Kidney (tissue), 14 donors: Measurements from ENCODE around the gene CD79A. TPM values are rescaled to one million over a fixed set of nuclear protein-coding genes. Genes with fewer than 3 reads are reported as not detected.

Experiments
- DNase-seq, 5 donors: peaks; one replicate each; pipeline ENCODE4 v3.0.0-alpha.2; 2013 to 2020
- FAIRE-seq: peaks from 2 replicates; lab custom pipeline; 2012; peaks lifted over from hg19 to GRCh38; lab: Jason Lieb, UNC
- H3K27ac ChIP-seq, 2 donors: one replicate each; pipeline ENCODE4 v1.7.0; 2013; ENCODE audit warnings: low read depth in 2 of 2, low read length in 2 of 2, inconsistent platforms in 1 of 2
- H3K27me3 ChIP-seq: one replicate; pipeline ENCODE4 v1.7.1; 2013; ENCODE audit warnings: low read length, inconsistent platforms; ENCODE audit not compliant: control insufficient read depth, insufficient read depth
- H3K36me3 ChIP-seq, 3 donors: one replicate each; pipeline versions ENCODE4 v1.7.0 to v1.7.1; 2013; ENCODE audit warnings: low read length in 3 of 3, control low read depth in 1 of 3, inconsistent platforms in 1 of 3; ENCODE audit not compliant: insufficient read depth in 3 of 3, control insufficient read depth in 2 of 3
- H3K4me1 ChIP-seq, 3 donors: one replicate each; pipeline versions ENCODE4 v1.7.0 to v1.7.1; 2013; ENCODE audit warnings: low read length in 3 of 3, inconsistent platforms in 1 of 3, low read depth in 1 of 3; ENCODE audit not compliant: control insufficient read depth in 2 of 3, insufficient read depth in 2 of 3
- H3K4me3 ChIP-seq, 3 donors: one replicate each; pipeline versions ENCODE4 v1.7.0 to v1.8.1; 2013; ENCODE audit warnings: low read length in 3 of 3, control low read depth in 1 of 3, inconsistent platforms in 1 of 3
- H3K9ac ChIP-seq, 3 donors: one replicate each; pipeline versions ENCODE4 v1.7.0 to v1.7.1; 2013; ENCODE audit warnings: low read length in 3 of 3, control low read depth in 1 of 3, inconsistent platforms in 1 of 3
- H3K9me3 ChIP-seq, 3 donors: one replicate each; pipeline versions ENCODE4 v1.7.0 to v1.7.1; 2013; ENCODE audit warnings: low read length in 3 of 3, control low read depth in 1 of 3, inconsistent platforms in 1 of 3; ENCODE audit not compliant: control insufficient read depth in 2 of 3, insufficient read depth in 1 of 3
- intact Hi-C: fragments of 100-400 bp; cut with DNase I; formaldehyde crosslinking; loops from one replicate; pipeline ENCODE4 v1.11.1; 2022
- polyA plus RNA-seq: library from polyadenylated mRNA; stranded (reverse); fragments of 350-450 nt; fragmentation: Illumina TruSeq; extraction: RNeasy Lipid Tissue Mini Kit (QIAGEN cat#74804); gene quantifications from one replicate; pipeline ENCODE4 v1.2.3, GENCODE V29; 2014; ENCODE audit warnings: low read depth, low replicate concordance; ENCODE audit not compliant: insufficient read depth
- total RNA-seq: library from RNA; stranded (reverse); fragmentation: NEBNext Ultra II Directional; extraction: Animal tissue kit (Norgen Biotek cat#: 25700); gene quantifications from one replicate; pipeline ENCODE4 v1.2.1, GENCODE V29; 2021
- TF ChIP-seq, protein P1 (sequence below): IDR thresholded peaks from 3 replicates; pipeline ENCODE4 v1.5.1; 2012; ENCODE audit warnings: mild to moderate bottlenecking, moderate library complexity, borderline replicate concordance; ENCODE audit not compliant: insufficient read depth; ENCODE audit errors: extremely low read depth
- donor health status: control.
- donor health status: control.
- donor health status: control.
- donor health status: control.
- donor health status: control.
- donor health status: DM: yes; HTN: yes; CAD: no.
- donor health status: Normal renal cell carcinoma (clear cell type).

CD79A gene
- total and polyA plus RNA-seq, 2 donors from 2014 or later, result 0.32 to 11.0 TPM

DNA sequence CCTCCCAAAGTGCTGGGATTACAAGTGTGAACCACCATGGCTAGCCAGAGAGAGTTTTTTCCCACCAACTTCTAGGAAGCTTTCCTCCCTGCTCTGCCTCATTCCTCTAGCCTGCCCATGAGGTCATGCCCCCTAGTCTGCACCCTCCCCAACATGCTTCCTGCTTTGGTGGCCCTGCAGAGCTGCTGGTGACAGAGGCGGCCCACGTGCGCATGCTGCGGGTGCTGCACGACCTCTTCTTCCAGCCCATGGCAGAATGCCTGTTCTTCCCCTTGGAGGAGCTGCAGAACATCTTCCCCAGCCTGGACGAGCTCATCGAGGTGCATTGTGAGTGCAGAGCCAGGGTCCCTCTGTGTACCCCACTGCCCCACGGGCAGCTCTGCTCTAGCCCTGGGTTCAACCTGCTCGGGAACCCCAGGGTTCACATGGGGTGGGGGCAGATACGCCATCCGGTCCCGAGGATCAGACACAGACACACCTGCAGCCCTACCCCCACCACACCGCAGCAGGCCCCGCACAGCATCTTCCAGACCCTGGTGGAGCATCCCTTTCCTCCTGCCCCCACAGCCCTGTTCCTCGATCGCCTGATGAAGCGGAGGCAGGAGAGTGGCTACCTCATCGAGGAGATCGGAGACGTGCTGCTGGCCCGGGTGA, 24.8 kb downstream of the CD79A start:
- no peak for FAIRE-seq
- TF ChIP-seq, protein P1, sequence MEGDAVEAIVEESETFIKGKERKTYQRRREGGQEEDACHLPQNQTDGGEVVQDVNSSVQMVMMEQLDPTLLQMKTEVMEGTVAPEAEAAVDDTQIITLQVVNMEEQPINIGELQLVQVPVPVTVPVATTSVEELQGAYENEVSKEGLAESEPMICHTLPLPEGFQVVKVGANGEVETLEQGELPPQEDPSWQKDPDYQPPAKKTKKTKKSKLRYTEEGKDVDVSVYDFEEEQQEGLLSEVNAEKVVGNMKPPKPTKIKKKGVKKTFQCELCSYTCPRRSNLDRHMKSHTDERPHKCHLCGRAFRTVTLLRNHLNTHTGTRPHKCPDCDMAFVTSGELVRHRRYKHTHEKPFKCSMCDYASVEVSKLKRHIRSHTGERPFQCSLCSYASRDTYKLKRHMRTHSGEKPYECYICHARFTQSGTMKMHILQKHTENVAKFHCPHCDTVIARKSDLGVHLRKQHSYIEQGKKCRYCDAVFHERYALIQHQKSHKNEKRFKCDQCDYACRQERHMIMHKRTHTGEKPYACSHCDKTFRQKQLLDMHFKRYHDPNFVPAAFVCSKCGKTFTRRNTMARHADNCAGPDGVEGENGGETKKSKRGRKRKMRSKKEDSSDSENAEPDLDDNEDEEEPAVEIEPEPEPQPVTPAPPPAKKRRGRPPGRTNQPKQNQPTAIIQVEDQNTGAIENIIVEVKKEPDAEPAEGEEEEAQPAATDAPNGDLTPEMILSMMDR, result no peak
- no peak overlapping the region for H3K4me3 ChIP-seq
- no peaks in the 10 kb centered on the region for H3K9me3 ChIP-seq
- intact Hi-C loops, result no loop called here
- H3K27me3 ChIP-seq, result no peaks in the 10 kb centered on the region
- H3K4me1 ChIP-seq, result no peaks in the 10 kb centered on the region
- no peak overlapping the region for H3K9ac ChIP-seq
- peaks cover 2 to 52% (median 21%) of the 10 kb centered on the region in 3 donors for H3K36me3 ChIP-seq
- DNase-seq, result no peak
- no peak overlapping the region for H3K27ac ChIP-seq

GRCh38 chr19:41902594-41902993, 25.5 kb downstream of the CD79A start:
- Histone ChIP-seq H3K9ac (no peak overlapping the region), H3K27me3 (no peaks in the 10 kb centered on the region), H3K36me3 (peaks cover 2 to 52% (median 20%) of the 10 kb centered on the region in 3 donors), H3K9me3 (no peaks in the 10 kb centered on the region), H3K4me3 (no peak overlapping the region), H3K4me1 (no peaks in the 10 kb centered on the region), H3K27ac (no peak overlapping the region)
- TF ChIP-seq, protein P1, result no peak
- FAIRE-seq (no peak), DNase-seq (no peak)
- intact Hi-C loops, result no loop called here

DNA sequence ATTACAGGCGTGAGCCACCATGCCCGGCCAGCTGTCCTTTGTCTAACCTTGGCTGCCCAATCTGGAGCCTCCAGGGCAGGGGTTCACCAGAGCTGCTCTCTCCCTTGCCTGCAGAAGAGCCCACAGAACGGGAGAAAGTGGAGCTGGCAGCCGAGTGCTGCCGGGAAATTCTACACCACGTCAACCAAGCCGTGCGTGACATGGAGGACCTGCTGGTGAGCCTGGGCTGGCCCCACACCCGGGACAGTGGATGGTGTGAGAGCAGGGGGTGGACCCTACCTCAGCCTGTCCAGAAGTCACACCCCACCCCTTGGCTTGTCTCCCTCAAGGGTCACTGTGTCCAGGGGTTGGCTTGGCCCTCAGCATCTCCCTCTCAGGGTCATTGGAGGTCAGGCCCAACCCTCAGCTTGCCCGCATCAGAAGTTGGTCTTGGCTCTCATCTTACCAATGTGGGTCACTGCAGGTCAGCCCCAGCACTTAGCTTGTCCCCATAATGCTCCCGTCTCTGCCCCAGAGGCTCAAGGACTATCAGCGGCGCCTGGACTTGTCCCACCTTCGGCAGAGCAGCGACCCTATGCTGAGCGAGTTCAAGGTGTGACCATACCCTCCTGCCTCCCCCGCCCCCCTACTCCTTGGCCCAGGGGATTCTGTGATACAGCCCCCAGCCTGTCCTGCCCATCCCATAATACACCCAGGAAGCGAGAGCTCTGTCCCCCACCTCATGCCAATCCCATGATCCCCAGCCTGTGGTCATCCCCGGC, 26.3 kb downstream of the CD79A start:
- FAIRE-seq (no peak), DNase-seq (no peak)
- H3K4me1 ChIP-seq, result no peaks in the 10 kb centered on the region
- peaks cover 2 to 52% (median 19%) of the 10 kb centered on the region in 3 donors for H3K36me3 ChIP-seq
- H3K27me3 ChIP-seq, result no peaks in the 10 kb centered on the region
- intact Hi-C loops, result no loop called here
- no peaks in the 10 kb centered on the region for H3K9me3 ChIP-seq
- H3K27ac ChIP-seq, result no peak overlapping the region
- H3K9ac ChIP-seq, result no peak overlapping the region
- TF ChIP-seq, protein P1, result no peak
- H3K4me3 ChIP-seq, result no peak overlapping the region
